HEK293T (cell line): Measurements from ENCODE around the gene LARGE2.

Source experiments
- CTCF ChIA-PET: fragments of 350-600 bp; formaldehyde crosslinking; extraction: SDS; loops from one replicate; lab custom pipeline; 2021; ENCODE audit warnings: antibody characterized with exemption, inconsistent platforms; lab: Yijun Ruan, JAX
- POLR2A ChIA-PET: fragments of 350-600 bp; formaldehyde crosslinking; extraction: SDS; loops from one replicate; lab custom pipeline; 2020; ENCODE audit warnings: antibody characterized with exemption, inconsistent platforms; lab: Yijun Ruan, JAX
- DNase-seq: peaks from one replicate; pipeline ENCODE4 v3.0.0; 2012; ENCODE audit warnings: mixed read lengths; ENCODE audit errors: extremely low spot score
- ARNT ChIP-seq: fragments of 450-650 bp; IDR thresholded peaks from 2 replicates; pipeline ENCODE4 v1.6.1; 2017; ENCODE audit warnings: mild to moderate bottlenecking
- BHLHE40 ChIP-seq: fragments of 450-650 bp; IDR thresholded peaks from 2 replicates; pipeline ENCODE4 v1.6.1; 2016; ENCODE audit warnings: mild to moderate bottlenecking, moderate library complexity, borderline replicate concordance
- CTBP1 ChIP-seq: fragments of 450-650 bp; IDR thresholded peaks from 2 replicates; pipeline ENCODE4 v1.6.1; 2016; ENCODE audit warnings: borderline replicate concordance
- ELF4 ChIP-seq: fragments of 450-650 bp; IDR thresholded peaks from 2 replicates; pipeline ENCODE4 v1.6.1; 2017; ENCODE audit warnings: antibody characterized with exemption
- FOXA1 ChIP-seq: fragments of 450-650 bp; IDR thresholded peaks from 2 replicates; pipeline ENCODE4 v1.6.1; 2016; ENCODE audit warnings: mild to moderate bottlenecking
- FOXK2 ChIP-seq: fragments of 450-650 bp; IDR thresholded peaks from 2 replicates; pipeline ENCODE4 v1.6.1; 2016; ENCODE audit warnings: mild to moderate bottlenecking
- FOXM1 ChIP-seq: fragments of 450-650 bp; IDR thresholded peaks from 2 replicates; pipeline ENCODE4 v1.6.1; 2017; ENCODE audit warnings: mild to moderate bottlenecking, borderline replicate concordance
- HDGF ChIP-seq: fragments of 450-650 bp; IDR thresholded peaks from 2 replicates; pipeline ENCODE4 v1.6.1; 2017; ENCODE audit warnings: antibody characterized with exemption, borderline replicate concordance
- L3MBTL2 ChIP-seq: fragments of 450-650 bp; conservative IDR thresholded peaks from 2 replicates; pipeline ENCODE4 v1.6.1; 2016; ENCODE audit warnings: mild to moderate bottlenecking
- LEF1 ChIP-seq: fragments of 450-650 bp; IDR thresholded peaks from 2 replicates; pipeline ENCODE4 v1.6.1; 2017; ENCODE audit warnings: mild to moderate bottlenecking, borderline replicate concordance
- NFRKB ChIP-seq: fragments of 450-650 bp; IDR thresholded peaks from 2 replicates; pipeline ENCODE4 v1.6.1; 2016; ENCODE audit warnings: mild to moderate bottlenecking, moderate library complexity
- SP1 ChIP-seq: fragments of 450-650 bp; IDR thresholded peaks from 2 replicates; pipeline ENCODE4 v1.6.1; 2017
- SUZ12 ChIP-seq: fragments of 450-650 bp; IDR thresholded peaks from 2 replicates; pipeline ENCODE4 v1.6.1; 2016; ENCODE audit warnings: mild to moderate bottlenecking
- TARDBP ChIP-seq: fragments of 450-650 bp; IDR thresholded peaks from 2 replicates; pipeline ENCODE4 v1.6.1; 2016
- ZNF384 ChIP-seq: fragments of 450-650 bp; IDR thresholded peaks from 2 replicates; pipeline ENCODE4 v1.6.1; 2016
- TF ChIP-seq, protein P1 (sequence below): fragments of 450-650 bp; IDR thresholded peaks from 2 replicates; pipeline ENCODE4 v1.6.1; 2016

The LARGE2 gene

DNA sequence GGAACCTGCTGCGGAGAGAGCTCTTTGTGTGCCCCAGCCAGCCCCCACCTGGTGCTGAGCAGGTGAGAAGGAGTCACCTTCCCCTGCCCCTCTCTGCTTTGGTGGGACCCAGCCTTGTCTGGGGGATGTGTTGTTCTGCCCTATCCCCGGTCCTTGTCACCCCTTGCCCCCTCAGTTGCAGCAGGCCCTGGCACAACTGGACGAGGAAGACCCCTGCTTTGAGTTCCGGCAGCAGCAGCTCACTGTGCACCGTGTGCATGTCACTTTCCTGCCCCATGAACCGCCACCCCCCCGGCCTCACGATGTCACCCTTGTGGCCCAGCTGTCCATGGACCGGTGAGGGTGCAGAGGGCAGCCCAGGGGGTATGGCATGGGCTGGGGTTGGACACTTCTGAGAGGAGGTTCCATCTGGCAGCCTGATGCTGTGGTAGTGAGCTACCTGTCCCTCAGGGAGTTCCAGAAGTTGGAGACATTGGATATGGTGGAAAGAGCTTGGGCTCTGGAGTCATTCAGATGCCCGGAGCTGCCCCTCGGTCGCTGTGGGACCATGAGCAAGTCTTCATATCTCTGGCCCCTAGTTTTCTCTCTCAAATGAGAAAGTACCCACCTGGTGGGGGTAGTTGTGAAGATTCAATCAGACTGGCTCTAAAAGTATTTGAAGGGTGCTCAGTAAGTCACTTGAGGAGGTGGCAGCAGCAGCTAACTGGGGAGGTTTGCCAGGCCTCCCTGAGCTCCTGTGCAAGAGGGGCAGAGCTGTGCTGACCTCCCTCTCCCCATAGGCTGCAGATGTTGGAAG, 4.3 kb downstream of the LARGE2 start:
- POLR2A ChIA-PET: interaction anchor here (1.7 kb wide), 1 partner anchor 9 kb away, joined by 7 read pairs; the partner anchor contains the start of gene PEX16
- CTCF ChIA-PET: interaction anchor here (0.6 to 1.2 kb wide), 2 partner anchors 28 to 208 kb away, joined by 3 to 4 read pairs; no protein-coding TSS in a partner anchor
- no peak for DNase-seq
- TF ChIP-seq ZNF384: no peak
- no peak for TF ChIP-seq SP1
- TF ChIP-seq ARNT: no peak
- TF ChIP-seq NFRKB: no peak
- TF ChIP-seq, protein P1, sequence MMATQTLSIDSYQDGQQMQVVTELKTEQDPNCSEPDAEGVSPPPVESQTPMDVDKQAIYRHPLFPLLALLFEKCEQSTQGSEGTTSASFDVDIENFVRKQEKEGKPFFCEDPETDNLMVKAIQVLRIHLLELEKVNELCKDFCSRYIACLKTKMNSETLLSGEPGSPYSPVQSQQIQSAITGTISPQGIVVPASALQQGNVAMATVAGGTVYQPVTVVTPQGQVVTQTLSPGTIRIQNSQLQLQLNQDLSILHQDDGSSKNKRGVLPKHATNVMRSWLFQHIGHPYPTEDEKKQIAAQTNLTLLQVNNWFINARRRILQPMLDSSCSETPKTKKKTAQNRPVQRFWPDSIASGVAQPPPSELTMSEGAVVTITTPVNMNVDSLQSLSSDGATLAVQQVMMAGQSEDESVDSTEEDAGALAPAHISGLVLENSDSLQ: no peak
- TF ChIP-seq LEF1: no peak
- no peak for TF ChIP-seq ELF4
- TF ChIP-seq FOXK2: no peak
- no peak for TF ChIP-seq L3MBTL2
- no peak for TF ChIP-seq BHLHE40
- TF ChIP-seq TARDBP: no peak
- TF ChIP-seq FOXA1: no peak
- no peak for TF ChIP-seq FOXM1
- TF ChIP-seq CTBP1: no peak
- TF ChIP-seq SUZ12: no peak
- no peak for TF ChIP-seq HDGF

DNA sequence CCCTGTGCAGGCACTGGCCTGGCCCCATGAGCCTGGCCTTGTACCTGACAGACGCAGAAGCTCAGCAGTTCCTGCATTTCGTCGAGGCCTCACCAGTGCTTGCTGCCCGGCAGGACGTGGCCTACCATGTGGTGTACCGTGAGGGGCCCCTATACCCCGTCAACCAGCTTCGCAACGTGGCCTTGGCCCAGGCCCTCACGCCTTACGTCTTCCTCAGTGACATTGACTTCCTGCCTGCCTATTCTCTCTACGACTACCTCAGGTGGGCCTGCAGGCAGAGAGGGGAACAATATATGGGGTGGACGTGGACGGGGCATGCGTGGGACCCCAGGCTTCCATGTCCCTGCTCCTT, 4.9 kb downstream of the LARGE2 start:
- CTCF ChIA-PET: interaction anchor here (1.2 kb wide), 2 partner anchors 29 to 55 kb away, joined by 3 read pairs; no protein-coding TSS in a partner anchor
- POLR2A ChIA-PET: interaction anchor here (1.7 kb wide), 1 partner anchor 9 kb away, joined by 7 read pairs; the partner anchor contains the start of gene PEX16
- DNase-seq: no peak

DNA sequence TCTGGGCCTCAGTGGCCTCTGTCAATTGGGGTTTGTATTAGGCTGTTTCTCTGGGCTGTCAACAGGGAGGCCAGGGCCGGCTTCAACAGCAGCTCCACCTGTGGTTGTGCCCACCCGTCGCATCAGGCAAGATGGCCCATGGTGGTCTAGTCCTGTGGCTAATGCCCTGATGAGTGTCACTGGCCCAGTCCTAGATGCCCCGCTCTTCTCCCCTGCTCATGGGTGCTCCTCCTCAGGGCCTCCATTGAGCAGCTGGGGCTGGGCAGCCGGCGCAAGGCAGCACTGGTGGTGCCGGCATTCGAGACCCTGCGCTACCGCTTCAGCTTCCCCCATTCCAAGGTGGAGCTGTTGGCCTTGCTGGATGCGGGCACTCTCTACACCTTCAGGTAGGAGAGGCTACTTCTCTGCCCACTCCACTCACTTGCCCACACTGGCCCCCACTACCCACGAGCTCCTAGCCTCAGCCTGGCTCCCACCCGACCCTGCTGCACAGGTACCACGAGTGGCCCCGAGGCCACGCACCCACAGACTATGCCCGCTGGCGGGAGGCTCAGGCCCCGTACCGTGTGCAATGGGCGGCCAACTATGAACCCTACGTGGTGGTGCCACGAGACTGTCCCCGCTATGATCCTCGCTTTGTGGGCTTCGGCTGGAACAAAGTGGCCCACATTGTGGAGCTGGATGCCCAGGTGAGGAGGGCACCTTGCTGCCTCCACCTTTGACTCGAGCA, 5.4 kb downstream of the LARGE2 start:
- ChIA-PET POLR2A (interaction anchor here (1.7 kb wide), 1 partner anchor 10 kb away, joined by 7 read pairs; the partner anchor contains the start of gene PEX16), CTCF (interaction anchor here (1.2 kb wide), 1 partner anchor 56 kb away, joined by 3 read pairs; no protein-coding TSS in a partner anchor)
- TF ChIP-seq BHLHE40 (no peak), FOXM1 (no peak), CTBP1 (no peak), SUZ12 (no peak), NFRKB (no peak), LEF1 (no peak), HDGF (no peak)
- TF ChIP-seq, protein P1: no peak
- DNase-seq: no peak

More for the DNA sequence above, 4.9 kb downstream of the LARGE2 start:
- TF ChIP-seq NFRKB (no peak), BHLHE40 (no peak), FOXK2 (no peak), ZNF384 (no peak), HDGF (no peak)

DNA sequence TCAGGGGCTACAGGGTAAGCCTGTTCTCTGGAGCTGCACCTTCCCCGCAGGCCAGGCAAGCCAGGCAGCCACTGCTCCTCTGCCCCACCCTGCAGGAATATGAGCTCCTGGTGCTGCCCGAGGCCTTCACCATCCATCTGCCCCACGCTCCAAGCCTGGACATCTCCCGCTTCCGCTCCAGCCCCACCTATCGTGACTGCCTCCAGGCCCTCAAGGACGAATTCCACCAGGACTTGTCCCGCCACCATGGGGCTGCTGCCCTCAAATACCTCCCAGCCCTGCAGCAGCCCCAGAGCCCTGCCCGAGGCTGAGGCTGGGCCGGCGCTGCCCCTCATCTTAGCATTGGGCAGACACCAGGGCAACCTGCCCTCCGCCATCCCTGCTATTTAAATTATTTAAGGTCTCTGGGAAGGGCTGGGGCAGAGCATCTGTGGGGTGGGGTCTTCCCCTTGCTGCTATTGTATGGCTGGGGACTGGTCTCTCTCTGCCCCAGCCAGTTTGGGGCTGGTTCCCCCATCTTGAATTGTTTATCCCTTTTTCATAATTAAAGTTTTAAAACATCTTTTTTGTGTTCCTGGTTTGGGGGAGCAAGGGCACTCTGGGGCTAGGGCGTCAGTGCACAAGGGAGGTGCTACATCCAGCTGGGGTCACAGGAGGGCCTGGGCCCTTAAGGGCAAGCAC, 6.2 kb downstream of the LARGE2 start:
- POLR2A ChIA-PET: interaction anchor here (0.8 kb wide), 1 partner anchor 315 kb away, joined by 3 read pairs; no protein-coding TSS in a partner anchor
- CTCF ChIA-PET: interaction anchor here (0.6 to 1.2 kb wide), 2 partner anchors 56 to 184 kb away, joined by 3 read pairs; no protein-coding TSS in a partner anchor
- no peak for DNase-seq
- TF ChIP-seq L3MBTL2 (no peak), ARNT (no peak), ELF4 (no peak), LEF1 (no peak), BHLHE40 (no peak), FOXA1 (no peak), TARDBP (no peak), HDGF (no peak), ZNF384 (no peak), FOXM1 (no peak), CTBP1 (no peak)
- TF ChIP-seq, protein P1: no peak

DNA sequence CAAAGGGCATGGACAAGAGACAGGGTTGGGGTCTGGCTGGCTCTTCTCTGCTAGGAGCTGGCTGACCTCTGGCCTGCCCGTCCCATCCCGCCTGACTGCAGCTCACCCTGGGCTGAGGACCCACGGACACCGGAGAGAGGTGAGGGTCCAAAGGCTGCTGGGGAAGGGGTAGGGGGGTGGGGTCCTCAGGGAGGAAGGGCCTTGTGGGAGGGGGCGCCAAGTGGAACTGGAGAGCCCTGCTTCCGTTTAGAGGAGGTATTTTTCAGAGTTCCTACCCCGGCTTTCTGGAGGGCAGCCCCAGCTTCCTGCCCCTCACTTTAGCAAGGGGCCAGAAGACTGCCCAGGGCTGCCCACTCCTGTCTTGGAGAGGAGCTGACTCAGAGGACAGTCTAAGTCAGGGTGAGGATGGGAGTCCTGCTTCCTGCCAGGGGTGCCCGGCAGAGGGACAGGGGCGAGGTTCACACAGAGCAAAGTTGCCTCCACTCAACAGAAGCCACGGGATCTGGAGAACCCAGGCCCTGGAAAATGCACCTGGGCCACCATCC, 7.1 kb downstream of the LARGE2 start:
- CTCF ChIA-PET: no interaction called here
- no peak for TF ChIP-seq ELF4
- TF ChIP-seq L3MBTL2: no peak
- no peak for TF ChIP-seq FOXK2
- TF ChIP-seq, protein P1: no peak
- no peak for TF ChIP-seq LEF1
- TF ChIP-seq NFRKB: no peak
- TF ChIP-seq BHLHE40: no peak
- no peak for TF ChIP-seq HDGF
- TF ChIP-seq SUZ12: no peak
- TF ChIP-seq FOXA1: no peak
- no peak for TF ChIP-seq TARDBP
- no peak for TF ChIP-seq ZNF384
- TF ChIP-seq ARNT: no peak
- no peak for TF ChIP-seq SP1
- no peak for TF ChIP-seq CTBP1
- no peak for TF ChIP-seq FOXM1
- POLR2A ChIA-PET: interaction anchor here (0.8 kb wide), 1 partner anchor 314 kb away, joined by 3 read pairs; no protein-coding TSS in a partner anchor
- no peak for DNase-seq
